Occipital lobe (tissue), 2 donors: Measurements from ENCODE around the gene SEMA5B. TPM values are rescaled to one million over a fixed set of nuclear protein-coding genes. Genes with fewer than 3 reads are reported as not detected.

Experiments used
- DNase-seq: peaks from one replicate; lab custom pipeline; 2025; lab: John Stamatoyannopoulos, UW
- total RNA-seq: library from RNA; depleted of rRNA; stranded (reverse); fragments of >200 nt; gene quantifications from one replicate; pipeline ENCODE4 v1.2.3, GENCODE V29; 2014

The SEMA5B gene
- total RNA-seq, 1 donor from 2014 or later: 9.8 TPM

DNA sequence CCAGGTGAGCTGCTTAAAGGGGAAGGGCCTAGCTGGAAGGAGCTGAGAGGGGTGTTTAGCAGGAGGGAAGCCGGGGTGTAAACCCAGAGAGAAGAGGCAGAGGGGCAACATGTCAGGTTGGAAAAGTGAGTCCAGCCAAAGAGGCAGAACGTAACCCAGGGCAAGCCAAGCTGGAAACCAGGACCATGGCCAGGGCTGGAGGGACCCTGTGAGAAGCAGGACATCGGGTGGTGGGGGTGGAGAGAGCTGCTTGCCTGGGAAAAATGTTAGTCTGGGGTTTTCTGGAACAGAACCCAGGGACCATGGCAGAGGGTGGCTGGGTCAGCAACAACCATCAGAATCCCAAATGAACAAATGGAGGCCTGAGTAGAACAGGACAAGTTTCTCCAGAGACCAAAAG lies 32.6 kb downstream of the SEMA5B start:
- DNase-seq: no peak

DNA sequence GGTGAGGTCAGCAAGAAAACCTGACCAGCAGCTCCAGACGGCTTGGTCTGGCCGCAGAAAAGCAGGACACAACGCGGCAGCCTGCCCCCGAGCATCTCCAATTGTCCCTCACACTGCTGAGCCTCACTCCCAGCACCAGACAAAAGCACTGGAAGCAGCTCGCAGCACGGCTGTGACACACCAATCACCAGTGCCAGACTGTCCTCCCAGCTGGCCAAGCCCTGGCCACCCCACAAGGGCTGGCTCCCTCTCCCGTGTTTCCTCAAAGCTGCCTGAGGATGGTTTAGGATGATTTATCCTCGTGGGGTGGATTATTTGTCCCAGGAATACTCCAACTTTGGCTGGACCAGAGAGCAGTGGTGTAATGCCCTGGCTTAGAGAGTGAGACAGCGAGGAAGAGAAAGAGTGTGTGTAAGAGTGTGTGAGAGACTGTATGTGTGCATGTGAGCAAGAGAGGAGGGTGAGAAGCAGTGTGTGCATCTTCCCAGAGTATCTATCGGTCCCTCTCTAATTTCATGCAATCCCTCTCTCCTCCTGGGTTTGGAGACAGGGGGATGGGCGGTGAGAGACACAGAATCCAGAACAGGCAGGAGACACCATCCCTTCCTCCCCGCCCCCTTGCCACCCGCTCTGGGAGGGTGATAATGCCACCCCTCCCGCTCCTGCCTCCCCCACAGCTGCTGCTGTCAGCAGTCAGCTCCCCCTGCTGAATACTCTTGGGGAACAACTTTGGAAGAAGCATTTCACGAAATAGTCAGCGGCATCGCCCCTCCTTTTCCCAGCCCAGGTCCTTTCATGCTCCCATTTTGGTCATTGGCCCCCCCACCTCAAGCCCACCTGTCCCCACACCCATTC lies 34.2 kb downstream of the SEMA5B start:
- peak; percentile 60 for DNase-seq

- no peak for DNase-seq
Measured at GRCh38 chr3:122992676-122993075, 34.9 kb downstream of the SEMA5B start.

DNA sequence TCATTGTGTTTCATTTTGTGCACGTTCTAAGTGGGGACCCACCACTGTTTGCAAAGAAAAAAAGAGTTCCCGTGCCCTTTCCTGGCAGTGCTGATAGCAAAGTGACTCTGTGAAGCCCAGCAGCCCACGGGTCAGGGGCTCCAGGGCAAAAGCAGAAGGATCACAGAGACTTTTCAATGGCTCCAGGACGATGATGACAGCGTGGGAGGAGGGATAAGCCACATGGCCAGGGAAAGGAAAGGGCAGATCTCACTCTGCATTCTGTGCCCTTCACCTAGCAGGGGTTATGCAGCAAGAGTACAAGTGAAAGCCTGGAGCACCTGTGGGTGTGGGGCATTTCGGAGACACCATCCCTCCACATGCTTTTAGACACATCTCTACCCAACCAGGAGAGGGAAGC lies 35.4 kb downstream of the SEMA5B start:
- DNase-seq: no peak

GRCh38 chr3:122991236-122991985 lies 36.2 kb downstream of the SEMA5B start:
- DNase-seq: no peak

- no peak for DNase-seq
Measured at GRCh38 chr3:122989856-122990575, 37.5 kb downstream of the SEMA5B start.

DNA sequence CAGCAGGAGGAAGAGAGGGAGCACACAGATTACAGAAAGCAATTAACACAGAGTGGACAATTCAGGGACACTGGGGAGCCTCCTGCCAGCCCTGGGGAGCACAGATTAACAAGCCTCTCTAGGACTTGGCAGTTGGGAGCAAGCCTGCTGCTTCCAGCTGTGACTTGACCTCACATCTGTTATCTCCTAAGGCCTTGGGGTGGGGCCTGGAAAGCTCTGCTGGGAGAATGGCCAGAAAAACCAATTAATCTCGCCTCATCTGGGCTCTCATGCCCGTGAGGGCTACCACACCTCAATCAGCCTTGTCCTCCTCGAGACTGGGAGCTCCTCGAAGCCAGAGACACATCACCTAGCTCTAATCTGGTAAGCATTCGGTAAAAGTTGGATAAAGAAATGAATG lies 39.1 kb downstream of the SEMA5B start:
- DNase-seq: no peak

GRCh38 chr3:122987736-122988319 lies 39.7 kb downstream of the SEMA5B start:
- no peak for DNase-seq

DNA sequence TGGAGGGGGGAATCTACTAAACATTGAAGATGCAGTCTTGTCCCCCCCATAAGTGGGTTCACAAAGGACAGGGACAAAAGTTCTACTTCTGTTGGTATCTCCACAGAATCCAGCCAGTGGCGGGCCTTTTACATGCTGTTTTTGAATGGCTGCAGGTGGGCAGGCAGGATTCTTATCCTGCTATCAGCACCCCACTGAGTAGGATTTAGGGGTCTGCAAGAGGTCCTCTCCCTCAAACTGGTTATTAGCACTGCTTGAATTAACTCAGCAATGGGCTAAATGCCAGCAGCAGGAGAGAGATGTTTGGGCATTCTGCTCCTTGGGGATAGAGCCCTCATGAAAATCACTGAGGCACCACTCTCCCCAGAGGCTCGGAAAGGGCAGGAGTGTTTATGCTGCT lies 40.3 kb downstream of the SEMA5B start:
- DNase-seq: no peak

- DNase-seq: no peak
Measured at GRCh38 chr3:122986693-122987179, 40.8 kb downstream of the SEMA5B start.

DNA sequence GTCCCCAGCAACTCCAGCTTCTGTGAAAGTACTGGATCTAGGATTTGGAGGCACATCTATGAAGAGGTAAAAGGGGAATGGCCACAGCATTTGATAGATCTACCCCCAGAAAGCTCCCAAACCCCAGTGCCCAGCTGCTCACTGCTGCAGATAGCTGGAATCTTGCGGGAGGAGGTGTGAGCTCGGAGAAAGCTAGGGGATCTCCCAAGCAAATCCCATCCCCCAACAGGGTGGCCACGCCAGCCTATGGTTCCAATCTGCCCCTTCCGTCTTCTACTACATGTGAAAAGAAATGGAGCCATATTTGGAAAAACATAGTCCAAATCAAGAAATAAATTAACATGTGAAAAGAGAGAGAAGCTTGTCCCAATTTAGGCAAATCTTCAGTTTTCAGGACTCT lies 42.0 kb downstream of the SEMA5B start:
- DNase-seq: no peak

DNA sequence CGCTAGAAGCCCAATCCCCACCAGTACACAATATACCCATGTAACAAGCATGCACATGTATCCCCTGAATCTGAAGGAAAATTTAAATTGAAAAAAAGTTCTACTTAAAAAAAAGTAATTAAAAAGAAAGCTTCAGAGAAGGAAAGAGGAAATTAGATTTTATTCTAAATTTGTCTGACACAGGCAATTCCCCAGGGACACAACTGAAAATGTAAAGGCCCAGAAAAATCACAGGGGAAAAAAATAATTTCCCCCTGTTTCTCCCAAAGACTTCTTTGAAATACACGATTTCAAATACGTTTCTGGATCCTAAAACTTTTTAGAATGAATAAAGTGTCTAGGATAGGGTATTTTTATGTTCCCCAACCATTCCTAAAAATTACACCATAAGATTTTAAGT lies 42.9 kb downstream of the SEMA5B start:
- DNase-seq: no peak

DNA sequence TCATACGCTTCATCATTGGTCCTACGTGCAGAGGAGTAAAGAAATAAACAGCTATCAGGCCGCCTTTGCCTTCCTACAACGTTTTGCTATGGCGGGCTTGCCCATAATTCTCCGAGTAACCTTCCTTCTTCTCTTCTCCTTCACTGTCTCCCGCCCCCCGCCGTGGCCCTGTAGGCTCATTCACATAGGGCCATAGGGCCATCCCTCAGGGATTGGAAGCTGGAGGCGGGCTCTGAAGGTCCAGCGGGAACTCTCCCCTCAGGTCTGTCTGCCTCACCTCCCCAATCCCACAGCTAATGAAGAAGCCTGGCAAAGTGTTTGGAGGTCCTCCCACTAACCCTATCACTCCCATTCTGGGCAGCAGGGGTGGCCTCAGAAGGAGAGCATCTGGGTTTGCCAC lies 43.6 kb downstream of the SEMA5B start:
- no peak for DNase-seq

DNA sequence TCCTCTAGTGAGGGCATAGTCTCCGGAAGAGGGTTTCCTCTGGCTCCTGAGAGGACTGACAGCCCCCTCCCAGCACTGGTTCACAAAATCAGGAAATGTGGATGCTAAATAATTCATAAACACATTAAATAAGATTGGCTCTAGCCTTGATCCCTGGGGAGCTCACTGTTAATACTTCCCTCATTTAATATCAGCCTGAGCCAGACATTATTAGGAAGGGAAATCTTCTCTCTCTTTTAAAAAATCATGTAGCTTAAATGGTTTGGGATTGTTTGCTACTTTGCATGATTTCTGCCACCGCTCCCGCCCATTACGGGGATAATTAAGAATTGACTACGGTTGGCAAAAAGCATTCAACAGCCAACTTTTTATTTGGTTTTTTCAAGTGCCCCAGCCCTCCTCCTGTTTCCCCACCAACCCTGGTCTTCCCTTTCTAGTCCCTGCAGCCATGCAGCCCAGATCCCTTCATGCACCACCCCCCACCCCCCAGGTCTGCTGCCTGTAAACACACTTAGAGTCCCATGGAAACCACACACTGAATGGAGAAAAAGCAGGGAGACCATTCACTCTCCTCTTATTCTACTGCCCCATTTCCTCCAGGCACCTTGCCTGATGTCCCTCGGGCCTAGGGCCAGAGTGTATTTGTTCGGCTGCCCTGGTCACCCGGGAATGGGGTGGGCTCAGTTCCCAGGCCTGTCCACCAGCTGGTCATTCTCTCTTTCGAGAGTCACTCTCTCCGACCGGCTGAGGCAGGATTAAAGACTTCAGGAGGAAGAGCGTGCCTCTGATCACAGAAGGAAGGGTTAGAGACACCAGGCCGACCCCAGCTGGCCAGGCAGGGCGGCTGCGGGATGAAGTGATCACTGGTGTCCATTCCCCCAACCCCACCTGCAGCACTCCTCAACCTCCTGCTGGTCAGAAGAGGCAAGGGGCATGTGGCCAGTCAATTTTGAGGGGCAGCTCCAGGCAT lies 45.1 kb downstream of the SEMA5B start:
- no peak for DNase-seq

DNA sequence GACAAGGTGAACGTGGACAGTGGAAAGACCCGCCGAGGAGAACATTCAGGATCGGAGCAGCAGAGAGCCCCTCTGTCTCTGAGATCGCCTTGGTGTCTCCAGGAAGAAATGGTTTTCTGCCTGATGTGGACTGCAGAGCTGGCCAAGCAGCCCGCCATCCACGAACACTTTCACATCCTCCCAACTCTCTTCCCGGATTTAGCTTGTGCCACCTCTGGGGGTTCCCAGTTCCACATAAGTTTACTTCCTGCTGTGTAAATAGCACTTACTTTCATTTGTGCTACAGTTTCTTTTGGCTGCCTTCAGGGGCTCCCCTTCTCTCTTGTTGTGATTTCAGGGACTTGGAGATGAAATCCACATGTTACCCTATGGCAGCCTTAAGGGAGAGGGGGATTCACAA lies 48.4 kb downstream of the SEMA5B start:
- no peak for DNase-seq

DNA sequence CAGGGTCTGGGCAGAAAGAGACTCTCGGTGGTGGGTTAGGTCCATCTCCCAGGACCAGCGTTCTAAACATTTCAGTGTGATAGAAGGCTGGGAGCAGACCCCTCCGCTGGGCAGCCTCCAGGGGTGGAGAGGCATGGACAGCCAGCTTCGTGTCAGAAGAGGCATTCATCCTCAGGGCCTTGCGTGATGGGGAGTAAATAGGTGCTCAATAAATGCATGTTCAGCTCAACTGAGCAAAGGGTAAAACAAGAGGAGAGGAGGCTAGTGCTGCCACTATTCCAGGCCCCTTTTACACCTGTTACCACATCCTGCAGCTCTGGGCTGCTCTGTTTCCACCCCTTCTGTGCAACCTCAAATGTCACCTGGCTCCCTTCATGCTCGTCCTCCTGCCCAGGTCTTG lies 49.0 kb downstream of the SEMA5B start:
- no peak for DNase-seq

DNA sequence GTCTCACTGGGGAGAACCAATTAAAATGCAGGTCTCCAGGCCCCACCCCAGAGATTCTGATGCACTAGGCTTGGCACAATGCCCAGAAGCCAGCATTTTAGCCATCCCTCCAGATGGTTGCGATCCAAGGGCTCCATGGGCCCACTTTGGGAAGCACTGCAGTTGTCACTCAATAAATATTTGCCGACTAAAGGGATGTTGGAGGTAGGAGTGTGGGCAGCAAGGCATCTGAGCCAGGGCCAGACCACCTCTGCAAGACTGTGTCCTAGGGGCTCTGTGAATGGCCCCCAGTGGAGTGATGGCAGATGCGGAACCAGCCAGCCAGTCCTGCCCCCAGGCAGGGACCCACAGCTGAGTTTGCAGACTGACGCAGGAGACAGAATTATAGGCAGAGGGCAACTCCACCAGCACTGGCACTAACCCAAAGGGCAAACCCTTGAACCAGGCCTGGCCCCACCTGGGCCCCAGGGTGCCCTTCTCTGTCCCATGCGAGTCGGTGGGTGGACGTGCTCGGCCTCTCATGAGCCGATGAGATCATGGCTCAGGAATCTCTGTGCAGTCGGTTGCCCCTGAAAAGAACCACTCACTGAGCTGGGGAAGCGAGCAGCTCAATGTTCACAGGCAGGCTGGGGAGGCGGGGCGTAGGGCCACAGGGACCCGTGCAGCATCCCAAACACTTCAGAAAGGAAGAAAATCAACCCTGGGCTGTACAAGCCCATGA lies 49.7 kb downstream of the SEMA5B start:
- peak; percentile 20 for DNase-seq

- no peak for DNase-seq
Measured at GRCh38 chr3:122975924-122976293, 51.7 kb downstream of the SEMA5B start.

GRCh38 chr3:122975163-122975923 lies 52.2 kb downstream of the SEMA5B start:
- DNase-seq: no peak
